ENCODE data around the gene PHOX2A.

Gene PHOX2A

GRCh38 chr11:72249961-72250360 is 6.0 kb upstream of the PHOX2A start:
- no peak for DNase-seq

- DNase-seq, result no peak
Observed at GRCh38 chr11:72247584-72247983, 3.6 kb upstream of the PHOX2A start.

GRCh38 chr11:72245263-72245816 is 1.4 kb upstream of the PHOX2A start:
- no peak for DNase-seq

GRCh38 chr11:72244361-72245262 is 636 bp upstream of the PHOX2A start:
- peak; percentile 33 for DNase-seq

GRCh38 chr11:72243173-72244059 is 560 bp downstream of the PHOX2A start:
- DNase-seq, result no peak

- DNase-seq, result no peak
Observed at GRCh38 chr11:72242141-72242540, 1.8 kb downstream of the PHOX2A start.

- DNase-seq, result no peak
Observed at GRCh38 chr11:72241291-72241781, 2.6 kb downstream of the PHOX2A start.

GRCh38 chr11:72240461-72241290 is 3.3 kb downstream of the PHOX2A start:
- peak; percentile 56 for DNase-seq

- peak; percentile 72 for DNase-seq
Observed at GRCh38 chr11:72239849-72240460, 4.0 kb downstream of the PHOX2A start.

- DNase-seq, result peak; percentile 59
Observed at GRCh38 chr11:72239313-72239848, 4.6 kb downstream of the PHOX2A start.

GRCh38 chr11:72238492-72239312 is 5.3 kb downstream of the PHOX2A start:
- peak; percentile 23 for DNase-seq

- DNase-seq, result peak; percentile 31
Observed at GRCh38 chr11:72238040-72238450, 5.9 kb downstream of the PHOX2A start.

GRCh38 chr11:72237112-72237931 is 6.7 kb downstream of the PHOX2A start:
- DNase-seq, result peak; percentile 41

- DNase-seq, result no peak
Observed at GRCh38 chr11:72236774-72237111, 7.2 kb downstream of the PHOX2A start.

- no peak for DNase-seq
Observed at GRCh38 chr11:72236083-72236697, 7.8 kb downstream of the PHOX2A start.

- DNase-seq, result no peak
Observed at GRCh38 chr11:72235351-72236057, 8.5 kb downstream of the PHOX2A start.

- DNase-seq, result no peak
Observed at GRCh38 chr11:72234920-72235319, 9.1 kb downstream of the PHOX2A start.

GRCh38 chr11:72234514-72234830 is 9.5 kb downstream of the PHOX2A start:
- DNase-seq, result no peak

All from right kidney (tissue), 1 donor.